Hypothalamus (tissue), 51 donors: ENCODE results near the gene PML.

ENCODE experiments used
- DNase-seq, 51 donors: peaks; one replicate each; lab custom pipeline; 2025; lab: John Stamatoyannopoulos, UW

Gene PML

GRCh38 chr15:73994413-73994883 lies at the start of gene PML:
TSS of gene PML (plus strand) at chr15:73994716. CDS start at chr15:73994813, 97 bp downstream.
- DNase-seq = peak in 50 of 51 donors; percentile 52 to 97 (median 91)

- no peak for DNase-seq
Measured at GRCh38 chr15:73945130-73945508, 49.4 kb upstream of the PML start.

GRCh38 chr15:73946046-73946721 lies 48.3 kb upstream of the PML start:
- DNase-seq = no peak

GRCh38 chr15:73946795-73947370 lies 47.6 kb upstream of the PML start:
- DNase-seq = no peak

GRCh38 chr15:73947651-73948050 lies 46.9 kb upstream of the PML start:
- DNase-seq = no peak

GRCh38 chr15:73948396-73948795 lies 46.1 kb upstream of the PML start:
- DNase-seq = no peak

- no peak for DNase-seq
Measured at GRCh38 chr15:73948982-73949381, 45.5 kb upstream of the PML start.

- no peak for DNase-seq
Measured at GRCh38 chr15:73949496-73949895, 45.0 kb upstream of the PML start.

- no peak for DNase-seq
Measured at GRCh38 chr15:73950479-73950830, 44.1 kb upstream of the PML start.

GRCh38 chr15:73950831-73951561 lies 43.5 kb upstream of the PML start:
- peak; percentile 17 to 91 (median 75) for DNase-seq

GRCh38 chr15:73951601-73952000 lies 42.9 kb upstream of the PML start:
- DNase-seq = peak in 1 of 51 donors; percentile 47

- no peak for DNase-seq
Measured at GRCh38 chr15:73952171-73952912, 42.2 kb upstream of the PML start.

- no peak for DNase-seq
Measured at GRCh38 chr15:73952913-73953750, 41.4 kb upstream of the PML start.

- no peak for DNase-seq
Measured at GRCh38 chr15:73954188-73955145, 40.0 kb upstream of the PML start.

GRCh38 chr15:73955326-73955725 lies 39.2 kb upstream of the PML start:
- no peak for DNase-seq

GRCh38 chr15:73955861-73956742 lies 38.4 kb upstream of the PML start:
- DNase-seq = no peak

GRCh38 chr15:73956743-73957135 lies 37.8 kb upstream of the PML start:
- no peak for DNase-seq

GRCh38 chr15:73957276-73957675 lies 37.2 kb upstream of the PML start:
- DNase-seq = no peak
